NCI-H345 (cell line): ENCODE results near the gene DUOX2.
"Not testable (repeated sequence)": the region's sequence is repeated elsewhere in the genome, so short reads cannot be mapped to it uniquely, and the experiment has no call there.

Experiments used
- DNase-seq: peaks from one replicate; lab custom pipeline; 2025; lab: John Stamatoyannopoulos, UW

DUOX2 gene

DNA sequence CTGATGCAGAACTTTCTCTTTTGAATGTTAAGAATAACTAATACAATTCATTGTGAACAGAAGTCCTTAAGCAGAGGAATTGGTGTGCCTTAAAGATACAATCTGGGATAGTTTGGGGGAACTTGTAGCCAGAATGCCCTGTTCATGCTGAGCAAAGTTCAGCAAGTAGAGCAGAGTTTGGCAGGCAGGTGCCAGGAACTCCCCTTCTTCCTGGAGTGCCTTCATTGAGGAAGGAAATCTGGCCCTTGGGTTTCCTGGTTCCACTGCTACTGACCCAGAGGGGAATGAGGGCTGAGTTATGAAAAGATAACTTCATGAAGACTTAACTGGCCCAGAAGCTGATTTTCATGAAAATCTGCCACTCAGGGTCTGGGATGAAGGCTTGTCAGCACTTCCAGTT lies 40.4 kb downstream of the DUOX2 start:
- not testable (repeated sequence) for DNase-seq

GRCh38 chr15:45069942-45070360 lies 44.0 kb downstream of the DUOX2 start:
- DNase-seq = not testable (repeated sequence)

GRCh38 chr15:45064386-45064785 lies 49.6 kb downstream of the DUOX2 start:
- no peak for DNase-seq

GRCh38 chr15:45062301-45062700 lies 51.7 kb downstream of the DUOX2 start:
- DNase-seq = not testable (repeated sequence)

DNA sequence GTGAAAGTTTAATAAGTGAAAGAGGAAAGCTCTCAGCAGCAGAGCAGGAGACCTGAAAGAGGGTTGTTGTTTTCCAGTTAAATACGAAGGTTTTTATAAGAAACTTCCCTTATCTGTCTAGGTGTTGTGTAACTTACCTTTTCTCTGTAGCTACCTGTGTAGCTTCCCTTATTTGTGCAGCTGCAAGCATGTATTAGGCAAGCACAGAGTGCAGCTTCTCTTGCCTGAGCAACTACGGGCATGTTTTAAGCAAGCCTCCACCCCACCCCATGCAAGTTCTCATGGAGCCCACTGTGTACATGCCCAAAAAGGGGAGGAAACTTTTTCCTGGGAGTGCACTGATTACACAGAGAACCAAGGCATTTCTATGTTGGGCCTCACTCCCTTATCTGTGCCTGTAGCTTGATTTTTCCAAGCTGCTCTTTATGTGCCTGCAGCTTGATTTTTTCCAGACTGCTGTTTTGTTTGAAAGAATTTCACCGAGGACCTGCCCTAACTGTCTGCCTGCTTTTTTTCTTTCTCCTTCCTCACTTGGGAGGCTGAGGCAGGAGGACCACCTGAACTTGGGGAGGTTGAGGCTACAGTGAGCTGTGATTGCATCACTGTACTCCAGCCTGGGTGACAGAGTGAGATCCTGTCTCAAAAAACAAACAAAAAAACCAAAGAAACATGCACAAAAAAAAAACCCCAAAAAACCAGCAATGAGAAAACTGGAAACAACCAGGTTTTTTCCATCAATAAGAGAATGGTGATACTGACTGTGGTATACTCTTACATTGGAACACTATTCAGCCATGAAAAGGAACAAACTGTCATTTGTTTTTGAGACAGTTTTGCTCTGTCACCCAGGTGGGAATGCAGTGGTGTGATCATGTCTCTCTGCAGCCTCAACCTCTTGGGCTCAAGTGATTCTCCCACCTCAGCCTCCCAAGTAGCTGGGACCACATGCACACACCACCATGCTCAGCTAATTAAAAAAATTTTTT lies 55.0 kb downstream of the DUOX2 start:
- DNase-seq = not testable (repeated sequence)

- not testable (repeated sequence) for DNase-seq
These were observed 61.3 kb downstream of the DUOX2 start for GRCh38 chr15:45052676-45053075.

GRCh38 chr15:45050587-45050986 lies 63.4 kb downstream of the DUOX2 start:
- DNase-seq = no peak

GRCh38 chr15:45048794-45049631 lies 65.0 kb downstream of the DUOX2 start:
- DNase-seq = no peak

- not testable (repeated sequence) for DNase-seq
These were observed 65.6 kb downstream of the DUOX2 start for GRCh38 chr15:45048449-45048793.

- not testable (repeated sequence) for DNase-seq
These were observed 69.7 kb downstream of the DUOX2 start for GRCh38 chr15:45044270-45044669.

DNA sequence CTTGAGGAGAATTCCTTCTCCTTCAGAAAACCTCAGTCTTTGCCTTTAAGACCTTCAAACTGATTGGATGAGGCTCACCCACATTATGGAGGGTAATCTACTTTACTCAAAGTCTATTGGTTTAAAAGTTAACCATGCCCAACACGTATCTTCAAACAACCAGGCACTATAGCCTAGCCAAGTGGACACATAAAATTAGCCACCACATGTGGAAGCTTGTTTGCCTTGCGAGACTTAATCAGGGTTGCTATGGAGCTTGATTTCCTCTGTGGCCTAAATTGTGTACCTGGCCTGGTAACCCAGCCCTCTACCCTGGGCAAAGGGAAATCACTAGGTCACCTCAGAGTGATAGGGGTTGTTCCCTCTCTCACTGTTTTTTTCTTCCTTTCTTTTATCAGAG lies 71.1 kb downstream of the DUOX2 start:
- DNase-seq = not testable (repeated sequence)
